Psoas muscle (tissue), 8 donors: Measurements from ENCODE around the gene EIPR1. TPM values are rescaled to one million over a fixed set of nuclear protein-coding genes. Genes with fewer than 3 reads are reported as not detected.

Experiments used
- ATAC-seq, 4 donors: fragments of 200-7000 bp; cut with Tn5 transposase; one replicate each; pipeline ENCODE4 v1.9.1; 2020; ENCODE audit warnings: moderate library complexity in 3 of 4, mild to moderate bottlenecking in 2 of 4
- DNase-seq, 2 donors: peaks; one replicate each; pipeline ENCODE4 v3.0.0-alpha.2; 2020
- H3K27ac ChIP-seq: fragments of 200-600 bp; one replicate; pipeline ENCODE4 v1.8.0; 2022
- H3K27me3 ChIP-seq, 3 donors: fragments of 200-600 bp in 1 of 3; one replicate each; pipeline versions ENCODE4 v1.6.1 to v1.8.0; 2013 to 2022; ENCODE audit warnings: low read length in 2 of 3, mild to moderate bottlenecking in 2 of 3, moderate library complexity in 1 of 3; ENCODE audit not compliant: insufficient read depth in 3 of 3
- H3K36me3 ChIP-seq, 2 donors: fragments of 200-600 bp in 1 of 2; one replicate each; pipeline versions ENCODE4 v1.6.1 to v1.8.0; 2013 to 2022; ENCODE audit warnings: low read depth in 1 of 2, mild to moderate bottlenecking in 1 of 2, moderate library complexity in 1 of 2; ENCODE audit not compliant: insufficient read depth in 1 of 2
- H3K4me1 ChIP-seq: fragments of 200-600 bp; one replicate; pipeline ENCODE4 v1.8.0; 2022
- H3K4me3 ChIP-seq: fragments of 200-600 bp; one replicate; pipeline ENCODE4 v1.8.0; 2022; ENCODE audit warnings: mild to moderate bottlenecking
- H3K9me3 ChIP-seq: fragments of 200-600 bp; one replicate; pipeline ENCODE4 v1.8.0; 2022
- CTCF ChIP-seq: fragments of 200-600 bp; IDR thresholded peaks from one replicate; pipeline ENCODE4 v1.8.0; 2022; ENCODE audit warnings: antibody characterized with exemption
- WGBS, 3 donors: extraction: QIAGEN DNeasy Blood & Tissue Kit; methylation state at CpG; one replicate each; pipeline versions ENCODE4 v1.1.6 to v1.1.7; 2013; 5-methylcytosine and 5-hydroxymethylcytosine counted together
- intact Hi-C, 2 donors: fragments of 100-400 bp; cut with DNase I; formaldehyde crosslinking; loops; one replicate each; pipeline versions ENCODE4 v1.11.0 to v1.14.2; 2022
- polyA plus RNA-seq, 3 donors: library from polyadenylated mRNA; stranded (reverse); fragments of 200-250 nt; gene quantifications; one replicate each; pipeline ENCODE4 v1.2.3, GENCODE V29; 2013
- total RNA-seq, 4 donors: library from RNA; stranded (reverse); fragmentation: NEBNext Ultra II Directional in 2 of 4; extraction: Animal tissue kit (Norgen Biotek cat#: 25700) in 2 of 4; gene quantifications; one replicate each; pipeline versions ENCODE4 v1.2.1 to v1.2.4, GENCODE V29; 2021 to 2023
- donor health status: healthy with polysubstance abuse.
- donor health status: DM: no; HTN: no; CAD: no; lungs with moderate emphysema.
- donor health status: Bipolar disorder and iron deficiency.
- donor health status: healthy.
- donor health status: DM: yes; HTN: yes; CAD: no.
- donor health status: DM: no; HTN: no; CAD: no.
- donor health status: DM: no; HTN: no; CAD: no.
- donor health status: DM: yes; HTN: yes; CAD: no.

The EIPR1 gene
- total and polyA plus RNA-seq, 7 donors, result 9.7 to 42.1 (median 12.5) TPM

GRCh38 chr2:3175568-3175955 is 202.1 kb downstream of the EIPR1 start:
- Histone ChIP-seq H3K27ac (no peak overlapping the region), H3K27me3 (no peaks in the 10 kb centered on the region), H3K4me1 (no peaks in the 10 kb centered on the region), H3K36me3 (no peaks in the 10 kb centered on the region), H3K9me3 (no peaks in the 10 kb centered on the region), H3K4me3 (no peak overlapping the region)
- no peak for TF ChIP-seq CTCF
- DNase-seq (no peak), ATAC-seq (no peak)
- intact Hi-C loops, result no loop called here
- WGBS, 3 donors, result 94 to 98% (median 97%) methylated on average over 5 of the region's 5 CpGs

GRCh38 chr2:3174626-3175567 is 202.7 kb downstream of the EIPR1 start:
- Histone ChIP-seq H3K9me3 (no peaks in the 10 kb centered on the region), H3K36me3 (no peaks in the 10 kb centered on the region), H3K27me3 (no peaks in the 10 kb centered on the region), H3K4me1 (no peaks in the 10 kb centered on the region), H3K27ac (no peak overlapping the region), H3K4me3 (no peak overlapping the region)
- no peak for ATAC-seq
- intact Hi-C loops, result no loop called here
- 90 to 94% (median 92%) methylated on average over 24 to 26 of the region's 26 CpGs for WGBS, 3 donors
- no peak for TF ChIP-seq CTCF
- no peak for DNase-seq

GRCh38 chr2:3173031-3173430 is 204.6 kb downstream of the EIPR1 start:
- Histone ChIP-seq H3K27me3 (no peaks in the 10 kb centered on the region), H3K4me3 (no peak overlapping the region), H3K9me3 (no peaks in the 10 kb centered on the region), H3K4me1 (no peaks in the 10 kb centered on the region), H3K27ac (no peak overlapping the region), H3K36me3 (no peaks in the 10 kb centered on the region)
- ATAC-seq, result no peak
- 82 to 86% (median 83%) methylated on average over 14 of the region's 14 CpGs for WGBS, 3 donors
- no peak for DNase-seq
- TF ChIP-seq CTCF, result no peak
- intact Hi-C loops, result no loop called here

- no peak for DNase-seq
- no peaks in the 10 kb centered on the region for H3K36me3 ChIP-seq
- no peak overlapping the region for H3K4me3 ChIP-seq
- WGBS, 3 donors, result 90 to 94% (median 92%) methylated on average over 18 of the region's 18 CpGs
- H3K27ac ChIP-seq, result no peak overlapping the region
- H3K27me3 ChIP-seq, result no peaks in the 10 kb centered on the region
- no peaks in the 10 kb centered on the region for H3K9me3 ChIP-seq
- intact Hi-C loops, result no loop called here
- no peak for TF ChIP-seq CTCF
- ATAC-seq, result no peak
- no peaks in the 10 kb centered on the region for H3K4me1 ChIP-seq
Measured at GRCh38 chr2:3172265-3172935, 205.2 kb downstream of the EIPR1 start.
